Parathyroid adenoma (tissue), 2 donors: ENCODE measurements around the gene SLC31A2.

ENCODE experiments used
- H2AFZ ChIP-seq: fragments of 300-600 bp; sonication (generic); one replicate; pipeline ENCODE4 v1.7.0; 2017; ENCODE audit warnings: antibody characterized with exemption, mild to moderate bottlenecking
- H3K27ac ChIP-seq: fragments of 300-600 bp; sonication (generic); one replicate; pipeline ENCODE4 v1.7.0; 2017
- H3K27me3 ChIP-seq: fragments of 300-600 bp; sonication (generic); one replicate; pipeline ENCODE4 v1.7.0; 2017; ENCODE audit warnings: low read length; ENCODE audit not compliant: control insufficient read depth, insufficient read depth
- H3K36me3 ChIP-seq: fragments of 300-600 bp; sonication (generic); one replicate; pipeline ENCODE4 v1.7.0; 2017; ENCODE audit warnings: low read length; ENCODE audit not compliant: control insufficient read depth, insufficient read depth
- H3K4me1 ChIP-seq: fragments of 300-600 bp; sonication (generic); one replicate; pipeline ENCODE4 v1.7.0; 2017; ENCODE audit warnings: control low read depth
- H3K4me2 ChIP-seq: fragments of 300-600 bp; sonication (generic); one replicate; pipeline ENCODE4 v1.7.0; 2017; ENCODE audit warnings: low read length
- H3K4me3 ChIP-seq: fragments of 300-600 bp; sonication (generic); one replicate; pipeline ENCODE4 v1.7.0; 2017; ENCODE audit warnings: low read depth, low read length
- H3K79me2 ChIP-seq: fragments of 300-600 bp; sonication (generic); one replicate; pipeline ENCODE4 v1.7.0; 2017; ENCODE audit warnings: control low read depth
- H3K9ac ChIP-seq: fragments of 300-600 bp; sonication (generic); one replicate; pipeline ENCODE4 v1.7.0; 2017; ENCODE audit warnings: mild to moderate bottlenecking
- H3K9me3 ChIP-seq: fragments of 300-600 bp; sonication (generic); one replicate; pipeline ENCODE4 v1.7.0; 2017; ENCODE audit warnings: low read length; ENCODE audit not compliant: control insufficient read depth
- CTCF ChIP-seq: fragments of 300-600 bp; sonication (generic); IDR thresholded peaks from one replicate; pipeline ENCODE4 v1.7.0; 2017; ENCODE audit warnings: antibody characterized with exemption, mild to moderate bottlenecking
- donor health status: primary hyperparathyroidism.

Gene SLC31A2

GRCh38 chr9:113187929-113188595 is 37.3 kb downstream of the SLC31A2 start:
- Histone ChIP-seq H3K9ac (no peak overlapping the region), H3K79me2 (no peaks in the 10 kb centered on the region), H3K4me2 (no peak overlapping the region), H3K36me3 (no peaks in the 10 kb centered on the region), H3K4me3 (no peak overlapping the region), H3K4me1 (no peaks in the 10 kb centered on the region), H3K9me3 (no peaks in the 10 kb centered on the region), H3K27me3 (no peaks in the 10 kb centered on the region), H2AFZ (no peak overlapping the region), H3K27ac (no peak overlapping the region)
- no peak for TF ChIP-seq CTCF

GRCh38 chr9:113192455-113192854 is 41.6 kb downstream of the SLC31A2 start:
- Histone ChIP-seq H3K79me2 (no peaks in the 10 kb centered on the region), H3K4me1 (no peaks in the 10 kb centered on the region), H2AFZ (no peak overlapping the region), H3K27ac (no peak overlapping the region), H3K9me3 (no peaks in the 10 kb centered on the region), H3K4me3 (no peak overlapping the region), H3K27me3 (no peaks in the 10 kb centered on the region), H3K36me3 (no peaks in the 10 kb centered on the region), H3K4me2 (no peak overlapping the region), H3K9ac (no peak overlapping the region)
- no peak for TF ChIP-seq CTCF

GRCh38 chr9:113199683-113200329 is 49.0 kb downstream of the SLC31A2 start:
- no peak overlapping the region for H2AFZ ChIP-seq
- H3K36me3 ChIP-seq, result no peaks in the 10 kb centered on the region
- H3K9ac ChIP-seq, result no peak overlapping the region
- no peak for TF ChIP-seq CTCF
- no peak overlapping the region for H3K27ac ChIP-seq
- no peak overlapping the region for H3K4me3 ChIP-seq
- no peaks in the 10 kb centered on the region for H3K9me3 ChIP-seq
- no peaks in the 10 kb centered on the region for H3K27me3 ChIP-seq
- H3K4me2 ChIP-seq, result no peak overlapping the region
- H3K4me1 ChIP-seq, result no peaks in the 10 kb centered on the region
- no peaks in the 10 kb centered on the region for H3K79me2 ChIP-seq

- Histone ChIP-seq H3K27me3 (no peaks in the 10 kb centered on the region), H3K27ac (no peak overlapping the region), H3K9ac (no peak overlapping the region), H3K36me3 (no peaks in the 10 kb centered on the region), H3K4me2 (no peak overlapping the region), H2AFZ (no peak overlapping the region), H3K4me1 (no peaks in the 10 kb centered on the region), H3K79me2 (no peaks in the 10 kb centered on the region), H3K9me3 (no peaks in the 10 kb centered on the region), H3K4me3 (no peak overlapping the region)
- no peak for TF ChIP-seq CTCF
These were observed 54.6 kb downstream of the SLC31A2 start for GRCh38 chr9:113205432-113205831.

GRCh38 chr9:113205861-113206260 is 55.1 kb downstream of the SLC31A2 start:
- Histone ChIP-seq H3K27me3 (no peaks in the 10 kb centered on the region), H3K36me3 (no peaks in the 10 kb centered on the region), H3K9ac (no peak overlapping the region), H3K4me2 (no peak overlapping the region), H2AFZ (no peak overlapping the region), H3K79me2 (no peaks in the 10 kb centered on the region), H3K9me3 (no peaks in the 10 kb centered on the region), H3K4me1 (no peaks in the 10 kb centered on the region), H3K27ac (no peak overlapping the region), H3K4me3 (no peak overlapping the region)
- TF ChIP-seq CTCF, result no peak
